ENCODE data around the gene PCSK6.
A peak's percentile ranks its signal among the peaks of the same experiment; 100 is the strongest.

The PCSK6 gene

DNA sequence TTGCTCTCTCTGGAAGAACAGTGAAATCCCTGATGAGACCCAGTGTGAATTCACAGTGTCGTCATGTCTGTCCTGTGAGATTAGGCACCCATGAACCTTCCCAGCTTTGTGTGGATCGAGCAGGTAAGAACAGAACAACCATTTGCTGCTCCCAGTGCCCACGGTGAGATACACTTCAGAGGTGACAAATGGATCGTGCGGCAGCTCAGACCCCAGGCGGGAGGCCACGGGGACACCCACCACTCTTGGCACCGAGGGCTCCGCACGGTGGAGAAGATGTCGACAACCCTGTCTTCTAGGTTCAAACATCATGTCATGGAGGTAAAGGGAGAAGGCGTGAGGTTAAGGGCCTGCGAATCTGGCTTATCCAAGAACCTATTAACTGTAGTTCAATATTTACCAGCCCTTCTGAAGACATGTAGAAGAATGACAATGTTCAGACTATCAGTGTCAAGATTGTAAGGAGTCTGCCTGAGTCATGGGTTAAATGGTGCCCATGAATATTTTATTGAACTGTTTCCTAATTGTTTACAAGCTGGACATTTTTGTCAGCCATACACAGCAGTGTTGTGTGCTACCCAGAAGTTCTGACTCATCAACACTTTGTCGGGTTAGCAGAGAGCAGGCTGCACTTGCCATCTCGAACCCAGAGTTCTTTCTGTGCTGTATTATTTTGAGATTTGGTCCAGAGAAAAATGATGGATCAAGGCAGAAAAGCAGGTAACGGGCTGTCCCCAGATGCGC, 15.5 kb upstream of the PCSK6 start:
- Mint-ChIP-seq H3K4me3 (no peak overlapping the region), H3K9me3 (no peaks in the 10 kb centered on the region), H3K27me3 (ENCODE audit: low read depth) (peaks cover 22% of the 10 kb centered on the region), H3K4me1 (peaks cover 14% of the 10 kb centered on the region), H3K27ac (no peak overlapping the region), H3K36me3 (ENCODE audit: low read depth) (no peaks in the 10 kb centered on the region)
- no peak for TF ChIP-seq CTCF (IDR thresholded peaks at IDR 0.05; ENCODE audit: unreplicated experiment in 3 of 3)

GRCh38 chr15:101504373-101504772, 14.9 kb upstream of the PCSK6 start:
- TF ChIP-seq CTCF (IDR thresholded peaks at IDR 0.05; ENCODE audit: unreplicated experiment in 3 of 3) = no peak
- Mint-ChIP-seq H3K4me1 (peaks cover 19% of the 10 kb centered on the region), H3K27ac (no peak overlapping the region), H3K36me3 (ENCODE audit: low read depth) (no peaks in the 10 kb centered on the region), H3K9me3 (no peaks in the 10 kb centered on the region), H3K4me3 (no peak overlapping the region), H3K27me3 (ENCODE audit: low read depth) (peaks cover 23% of the 10 kb centered on the region)

DNA sequence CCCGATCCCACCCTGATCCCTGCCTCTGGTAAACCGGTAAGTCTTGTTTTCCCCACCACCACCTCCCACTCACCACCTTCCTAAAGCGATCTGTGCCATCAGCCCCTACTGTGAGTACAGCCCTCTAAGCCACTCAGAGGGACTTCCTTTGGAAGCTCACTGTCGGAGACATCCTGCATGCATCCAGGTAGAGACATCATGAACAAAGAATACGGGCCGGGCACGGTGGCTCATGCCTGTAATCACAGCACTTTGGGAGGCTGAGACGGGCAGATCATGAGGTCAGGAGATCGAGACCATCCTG, 13.7 kb upstream of the PCSK6 start:
- H3K27ac Mint-ChIP-seq = no peak overlapping the region
- H3K36me3 Mint-ChIP-seq (ENCODE audit: low read depth) = no peaks in the 10 kb centered on the region
- H3K4me1 Mint-ChIP-seq = peaks cover 24% of the 10 kb centered on the region
- H3K4me3 Mint-ChIP-seq = no peak overlapping the region
- peaks cover 33% of the 10 kb centered on the region for H3K27me3 Mint-ChIP-seq (ENCODE audit: low read depth)
- no peaks in the 10 kb centered on the region for H3K9me3 Mint-ChIP-seq
- TF ChIP-seq CTCF (IDR thresholded peaks at IDR 0.05; ENCODE audit: unreplicated experiment in 3 of 3) = no peak

GRCh38 chr15:101502572-101503295, 13.2 kb upstream of the PCSK6 start:
- H3K4me3 Mint-ChIP-seq = no peak overlapping the region
- peaks cover 36% of the 10 kb centered on the region for H3K27me3 Mint-ChIP-seq (ENCODE audit: low read depth)
- no peaks in the 10 kb centered on the region for H3K36me3 Mint-ChIP-seq (ENCODE audit: low read depth)
- no peak for TF ChIP-seq CTCF (IDR thresholded peaks at IDR 0.05; ENCODE audit: unreplicated experiment in 3 of 3)
- no peaks in the 10 kb centered on the region for H3K9me3 Mint-ChIP-seq
- peaks cover 27% of the 10 kb centered on the region for H3K4me1 Mint-ChIP-seq
- no peak overlapping the region for H3K27ac Mint-ChIP-seq

- TF ChIP-seq CTCF (IDR thresholded peaks at IDR 0.05; ENCODE audit: unreplicated experiment in 3 of 3) = peak; percentile 23 to 48 (median 30)
- no peaks in the 10 kb centered on the region for H3K9me3 Mint-ChIP-seq
- H3K4me1 Mint-ChIP-seq = peaks cover 36% of the 10 kb centered on the region
- H3K27ac Mint-ChIP-seq = no peak overlapping the region
- H3K36me3 Mint-ChIP-seq (ENCODE audit: low read depth) = no peaks in the 10 kb centered on the region
- no peak overlapping the region for H3K4me3 Mint-ChIP-seq
- H3K27me3 Mint-ChIP-seq (ENCODE audit: low read depth) = peaks cover 44% of the 10 kb centered on the region
Measured at GRCh38 chr15:101501703-101502373, 12.3 kb upstream of the PCSK6 start.

Measured in nephron (organoid).